Stimulated activated CD8-positive, alpha-beta memory T cell treated with anti-CD3 and anti-CD28 coated beads, Interleukin-7, amount 100 ng/mL, for 48 hours (primary cell): ENCODE results near the gene TLNRD1.

ENCODE experiments used
- DNase-seq, 2 donors: peaks; one replicate each; pipeline ENCODE4 v3.0.0-alpha.2; 2020; ENCODE audit warnings: low read depth in 1 of 2; ENCODE audit errors: extremely low read depth in 1 of 2

The TLNRD1 gene

GRCh38 chr15:81053621-81054020 is 52.9 kb downstream of the TLNRD1 start:
- no peak for DNase-seq

GRCh38 chr15:81054236-81054635 is 53.5 kb downstream of the TLNRD1 start:
- DNase-seq, result no peak
